Natural killer cell (primary cell): Measurements from ENCODE around the gene MLPH. TPM values are rescaled to one million over a fixed set of nuclear protein-coding genes. Genes with fewer than 3 reads are reported as not detected.

Experiments
- ATAC-seq, 3 donors: fragments of 150-1000 bp in 2 of 3; fragments of 200-7000 bp in 1 of 3; cut with Tn5 transposase; 1 replicate in 1 of 3; 2 replicates in 2 of 3; pipeline ENCODE4 v1.10.0; 2021; ENCODE audit warnings: mild to moderate bottlenecking in 2 of 3, moderate library complexity in 2 of 3
- DNase-seq, 2 donors: peaks; one replicate each; pipeline versions ENCODE4 v3.0.0 to v3.0.0-alpha.2; 2013 to 2021; ENCODE audit warnings: mixed read lengths in 1 of 2
- H3K27ac ChIP-seq: one replicate; pipeline ENCODE4 v1.5.1; 2013; ENCODE audit warnings: mild to moderate bottlenecking, low read length
- H3K27me3 ChIP-seq: one replicate; pipeline ENCODE4 v1.6.1; 2013; ENCODE audit warnings: low read length; ENCODE audit not compliant: control insufficient read depth, insufficient read depth
- H3K36me3 ChIP-seq: one replicate; pipeline ENCODE4 v1.6.1; 2013; ENCODE audit warnings: low read length; ENCODE audit not compliant: control insufficient read depth, insufficient read depth
- H3K4me1 ChIP-seq: one replicate; pipeline ENCODE4 v1.6.1; 2013; ENCODE audit warnings: low read length; ENCODE audit not compliant: control insufficient read depth, insufficient read depth
- H3K4me3 ChIP-seq: one replicate; pipeline ENCODE4 v1.5.1; 2013; ENCODE audit warnings: low read length
- H3K9me3 ChIP-seq: one replicate; pipeline ENCODE4 v1.6.1; 2013; ENCODE audit warnings: low read length; ENCODE audit not compliant: control insufficient read depth, insufficient read depth
- H3K27ac Mint-ChIP-seq, 2 donors: one replicate each; pipeline ENCODE4 v1.8.0; 2022; ENCODE audit warnings: mild to moderate bottlenecking in 2 of 2, mixed read lengths in 2 of 2, moderate library complexity in 1 of 2
- H3K27me3 Mint-ChIP-seq, 2 donors: one replicate each; pipeline ENCODE4 v1.8.0; 2022; ENCODE audit warnings: low read depth in 2 of 2, mixed read lengths in 2 of 2
- H3K36me3 Mint-ChIP-seq: one replicate; pipeline ENCODE4 v1.8.0; 2022; ENCODE audit warnings: mixed read lengths
- H3K4me1 Mint-ChIP-seq, 2 donors: one replicate each; pipeline ENCODE4 v1.8.0; 2022; ENCODE audit warnings: mixed read lengths in 2 of 2
- H3K4me3 Mint-ChIP-seq: one replicate; pipeline ENCODE4 v1.8.0; 2022; ENCODE audit warnings: mild to moderate bottlenecking, moderate library complexity, mixed read lengths
- H3K9me3 Mint-ChIP-seq, 2 donors: one replicate each; pipeline ENCODE4 v1.8.0; 2022; ENCODE audit warnings: mixed read lengths in 2 of 2
- WGBS: methylation state at CpG from one replicate; pipeline ENCODE4 v1.1.7; 2013; ENCODE audit warnings: missing lambda C conversion rate; ENCODE audit not compliant: insufficient coverage; 5-methylcytosine and 5-hydroxymethylcytosine counted together
- intact Hi-C: fragments of 100-400 bp; cut with micrococcal nuclease; formaldehyde crosslinking; loops from one replicate; pipeline ENCODE4 v1.14.2; 2022
- total RNA-seq, 4 donors: library from RNA; stranded (reverse); fragments of 120-200 nt in 1 of 4; gene quantifications; one replicate each; pipeline versions ENCODE4 v1.2.3 to v1.2.4, GENCODE V29; 2013 to 2022
- TF ChIP-seq, protein P1 (sequence below): fragments of 200-600 bp; IDR thresholded peaks from one replicate; pipeline ENCODE4 v1.8.0; 2022; ENCODE audit warnings: antibody characterized with exemption

The MLPH gene
- total RNA-seq, 3 donors from 2014 or later (not counting 1 experiment from before 2014, with no cell fraction given) = not detected

DNA sequence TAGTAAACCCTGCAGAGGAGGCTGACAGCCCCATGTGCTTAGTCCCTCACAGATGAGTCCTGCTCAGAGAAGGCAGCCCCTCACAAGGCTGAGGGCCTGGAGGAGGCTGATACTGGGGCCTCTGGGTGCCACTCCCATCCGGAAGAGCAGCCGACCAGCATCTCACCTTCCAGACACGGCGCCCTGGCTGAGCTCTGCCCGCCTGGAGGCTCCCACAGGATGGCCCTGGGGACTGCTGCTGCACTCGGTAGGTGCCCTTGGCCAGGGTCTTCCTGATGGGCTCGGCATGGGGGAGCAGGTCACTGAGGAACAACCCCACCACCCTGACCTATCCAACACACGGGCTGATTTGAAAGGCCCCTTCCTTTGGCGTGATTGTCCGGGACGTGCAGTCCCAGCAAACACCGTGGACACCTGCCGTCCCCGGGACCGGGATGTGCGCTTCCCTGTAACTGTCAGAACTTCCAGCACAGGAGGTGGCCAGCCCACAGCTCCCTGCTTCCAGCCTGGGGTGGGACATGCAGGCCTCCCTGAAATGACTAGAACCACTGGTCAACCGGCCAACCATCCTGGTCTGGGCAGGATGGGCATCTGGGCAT is 38.6 kb downstream of the MLPH start:
- Mint-ChIP-seq H3K4me1 (no peaks in the 10 kb centered on the region), H3K27ac (no peak overlapping the region), H3K9me3 (no peaks in the 10 kb centered on the region), H3K27me3 (no peaks in the 10 kb centered on the region), H3K4me3 (no peak overlapping the region), H3K36me3 (no peaks in the 10 kb centered on the region)
- Histone ChIP-seq H3K9me3 (no peaks in the 10 kb centered on the region), H3K27ac (no peak overlapping the region), H3K36me3 (no peaks in the 10 kb centered on the region), H3K4me3 (no peak overlapping the region), H3K27me3 (no peaks in the 10 kb centered on the region), H3K4me1 (no peaks in the 10 kb centered on the region)
- TF ChIP-seq, protein P1, sequence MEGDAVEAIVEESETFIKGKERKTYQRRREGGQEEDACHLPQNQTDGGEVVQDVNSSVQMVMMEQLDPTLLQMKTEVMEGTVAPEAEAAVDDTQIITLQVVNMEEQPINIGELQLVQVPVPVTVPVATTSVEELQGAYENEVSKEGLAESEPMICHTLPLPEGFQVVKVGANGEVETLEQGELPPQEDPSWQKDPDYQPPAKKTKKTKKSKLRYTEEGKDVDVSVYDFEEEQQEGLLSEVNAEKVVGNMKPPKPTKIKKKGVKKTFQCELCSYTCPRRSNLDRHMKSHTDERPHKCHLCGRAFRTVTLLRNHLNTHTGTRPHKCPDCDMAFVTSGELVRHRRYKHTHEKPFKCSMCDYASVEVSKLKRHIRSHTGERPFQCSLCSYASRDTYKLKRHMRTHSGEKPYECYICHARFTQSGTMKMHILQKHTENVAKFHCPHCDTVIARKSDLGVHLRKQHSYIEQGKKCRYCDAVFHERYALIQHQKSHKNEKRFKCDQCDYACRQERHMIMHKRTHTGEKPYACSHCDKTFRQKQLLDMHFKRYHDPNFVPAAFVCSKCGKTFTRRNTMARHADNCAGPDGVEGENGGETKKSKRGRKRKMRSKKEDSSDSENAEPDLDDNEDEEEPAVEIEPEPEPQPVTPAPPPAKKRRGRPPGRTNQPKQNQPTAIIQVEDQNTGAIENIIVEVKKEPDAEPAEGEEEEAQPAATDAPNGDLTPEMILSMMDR = no peak
- no peak for DNase-seq
- 91% methylated on average over 17 of the region's 17 CpGs for WGBS
- no peak for ATAC-seq
- intact Hi-C loops = no loop called here

DNA sequence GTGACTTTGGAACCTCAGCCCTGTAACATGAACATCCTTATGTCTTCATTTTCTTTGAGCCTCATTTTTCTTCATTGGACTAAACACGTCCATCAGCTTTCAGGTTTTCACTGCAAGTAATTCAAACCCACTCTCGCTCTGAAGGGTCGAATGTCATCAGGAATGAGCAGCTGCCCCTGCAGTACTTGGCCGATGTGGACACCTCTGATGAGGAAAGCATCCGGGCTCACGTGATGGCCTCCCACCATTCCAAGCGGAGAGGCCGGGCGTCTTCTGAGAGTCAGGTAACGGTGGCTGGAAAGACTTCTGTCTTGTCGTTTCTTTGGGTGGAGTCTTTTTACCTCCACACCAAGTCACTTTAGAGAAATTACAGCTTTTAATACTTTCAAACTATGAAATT is 40.2 kb downstream of the MLPH start:
- Histone ChIP-seq H3K36me3 (no peaks in the 10 kb centered on the region), H3K27ac (no peak overlapping the region), H3K4me1 (no peaks in the 10 kb centered on the region), H3K9me3 (no peaks in the 10 kb centered on the region), H3K4me3 (no peak overlapping the region), H3K27me3 (no peaks in the 10 kb centered on the region)
- no peaks in the 10 kb centered on the region for H3K36me3 Mint-ChIP-seq
- no peak overlapping the region for H3K4me3 Mint-ChIP-seq
- intact Hi-C loops = no loop called here
- no peaks in the 10 kb centered on the region for H3K27me3 Mint-ChIP-seq
- ATAC-seq = no peak
- no peak for DNase-seq
- TF ChIP-seq, protein P1 = no peak
- no peaks in the 10 kb centered on the region for H3K4me1 Mint-ChIP-seq
- WGBS = 93% methylated on average over 11 of the region's 11 CpGs
- no peak overlapping the region for H3K27ac Mint-ChIP-seq
- H3K9me3 Mint-ChIP-seq = no peaks in the 10 kb centered on the region

DNA sequence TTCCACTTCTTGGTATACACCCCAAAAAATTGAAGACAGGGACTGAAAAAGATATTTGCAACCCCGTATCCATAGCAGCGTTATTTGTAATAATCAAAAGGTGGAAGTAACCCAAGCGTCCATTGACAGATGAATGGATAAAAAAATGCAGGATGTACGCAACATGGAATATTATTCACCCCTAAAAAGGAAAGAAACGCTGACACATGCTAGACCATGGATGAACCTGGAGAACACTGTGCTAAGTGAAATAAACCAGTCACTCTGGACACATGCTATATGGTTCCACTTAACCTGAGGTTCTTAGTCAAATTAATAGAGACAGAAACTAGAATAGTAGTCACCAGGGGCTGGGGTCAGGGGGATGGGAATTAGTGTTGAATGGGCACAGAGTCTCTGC is 40.7 kb downstream of the MLPH start:
- no peak overlapping the region for H3K27ac ChIP-seq
- no peak overlapping the region for H3K4me3 ChIP-seq
- DNase-seq (no peak), ATAC-seq (no peak)
- H3K27me3 Mint-ChIP-seq = no peaks in the 10 kb centered on the region
- H3K27ac Mint-ChIP-seq = no peak overlapping the region
- no peaks in the 10 kb centered on the region for H3K9me3 Mint-ChIP-seq
- H3K36me3 ChIP-seq = no peaks in the 10 kb centered on the region
- intact Hi-C loops = no loop called here
- no peaks in the 10 kb centered on the region for H3K36me3 Mint-ChIP-seq
- WGBS = 89% methylated on average over 5 of the region's 5 CpGs
- no peaks in the 10 kb centered on the region for H3K9me3 ChIP-seq
- H3K4me1 Mint-ChIP-seq = no peaks in the 10 kb centered on the region
- no peak overlapping the region for H3K4me3 Mint-ChIP-seq
- no peaks in the 10 kb centered on the region for H3K27me3 ChIP-seq
- no peaks in the 10 kb centered on the region for H3K4me1 ChIP-seq
- TF ChIP-seq, protein P1 = no peak
